A549 (cell line): Measurements from ENCODE around the gene CNTNAP2.

Source experiments
- CEBPB ChIP-seq, 2 experiments: fragments of >200 bp in 1 of 2; sonication (Bioruptor Twin) in 1 of 2; formaldehyde crosslinking in 1 of 2; IDR thresholded peaks; 2 replicates each; pipeline ENCODE4 v1.6.1; 2012 to 2016
- EP300 ChIP-seq, 2 experiments: fragments of >200 bp; sonication (Bioruptor Twin); formaldehyde crosslinking; IDR thresholded peaks; 2 replicates in 1 of 2; 3 replicates in 1 of 2; pipeline ENCODE4 v1.6.1; 2016 to 2017
- KDM1A ChIP-seq: fragments of 200-600 bp; sonication (generic); IDR thresholded peaks from 2 replicates; pipeline ENCODE4 v1.6.1; 2016; ENCODE audit warnings: low read depth, mild to moderate bottlenecking
- NR3C1 ChIP-seq: fragments of >200 bp; sonication (Bioruptor Twin); formaldehyde crosslinking; IDR thresholded peaks from 3 replicates; pipeline ENCODE4 v1.6.1; 2017
- POLR2A ChIP-seq: IDR thresholded peaks from 2 replicates; pipeline ENCODE4 v1.6.1; 2012; ENCODE audit warnings: mild to moderate bottlenecking, low read length
- POLR2AphosphoS2 ChIP-seq: conservative IDR thresholded peaks from 2 replicates; pipeline ENCODE4 v1.6.1; 2012; ENCODE audit warnings: low read length, improper control_type of control experiment, inconsistent platforms
- RNF2 ChIP-seq: fragments of 200-600 bp; sonication (generic); IDR thresholded peaks from 2 replicates; pipeline ENCODE4 v1.6.1; 2016; ENCODE audit warnings: low read depth, mild to moderate bottlenecking, antibody characterized with exemption, moderate library complexity, borderline replicate concordance
- ZFP36 ChIP-seq: fragments of 450-650 bp; IDR thresholded peaks from 2 replicates; pipeline ENCODE4 v1.6.1; 2014; ENCODE audit warnings: borderline replicate concordance; ENCODE audit not compliant: partially characterized antibody
- TF ChIP-seq, protein P1 (sequence below): fragments of >200 bp; sonication (Bioruptor Twin); formaldehyde crosslinking; IDR thresholded peaks from 3 replicates; pipeline ENCODE4 v1.5.1; 2016

- TF ChIP-seq POLR2AphosphoS2 (no peak), POLR2A (no peak), EP300 (IDR thresholded peaks at IDR 0.05) (no peak), RNF2 (no peak), NR3C1 (no peak), CEBPB (IDR thresholded peaks at IDR 0.05) (no peak), KDM1A (no peak), ZFP36 (no peak)
- TF ChIP-seq, protein P1, sequence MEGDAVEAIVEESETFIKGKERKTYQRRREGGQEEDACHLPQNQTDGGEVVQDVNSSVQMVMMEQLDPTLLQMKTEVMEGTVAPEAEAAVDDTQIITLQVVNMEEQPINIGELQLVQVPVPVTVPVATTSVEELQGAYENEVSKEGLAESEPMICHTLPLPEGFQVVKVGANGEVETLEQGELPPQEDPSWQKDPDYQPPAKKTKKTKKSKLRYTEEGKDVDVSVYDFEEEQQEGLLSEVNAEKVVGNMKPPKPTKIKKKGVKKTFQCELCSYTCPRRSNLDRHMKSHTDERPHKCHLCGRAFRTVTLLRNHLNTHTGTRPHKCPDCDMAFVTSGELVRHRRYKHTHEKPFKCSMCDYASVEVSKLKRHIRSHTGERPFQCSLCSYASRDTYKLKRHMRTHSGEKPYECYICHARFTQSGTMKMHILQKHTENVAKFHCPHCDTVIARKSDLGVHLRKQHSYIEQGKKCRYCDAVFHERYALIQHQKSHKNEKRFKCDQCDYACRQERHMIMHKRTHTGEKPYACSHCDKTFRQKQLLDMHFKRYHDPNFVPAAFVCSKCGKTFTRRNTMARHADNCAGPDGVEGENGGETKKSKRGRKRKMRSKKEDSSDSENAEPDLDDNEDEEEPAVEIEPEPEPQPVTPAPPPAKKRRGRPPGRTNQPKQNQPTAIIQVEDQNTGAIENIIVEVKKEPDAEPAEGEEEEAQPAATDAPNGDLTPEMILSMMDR = no peak
These were observed 2085.4 kb downstream of the CNTNAP2 start for GRCh38 chr7:148201992-148202391.
